Left ventricle myocardium inferior (tissue), 1 donor: ENCODE measurements around the gene COL4A6. TPM values are rescaled to one million over a fixed set of nuclear protein-coding genes. Genes with fewer than 3 reads are reported as not detected.

Experiments used
- DNase-seq: peaks from one replicate; pipeline ENCODE4 v3.0.0-alpha.2; 2020
- H3K27ac ChIP-seq: fragments of 200-600 bp; replicated peaks from 2 replicates; pipeline ENCODE4 v1.8.0; 2021
- H3K27me3 ChIP-seq: fragments of 200-600 bp; 2 replicates; pipeline ENCODE4 v1.8.0; 2021; ENCODE audit warnings: low read depth
- H3K36me3 ChIP-seq: fragments of 200-600 bp; 2 replicates; pipeline ENCODE4 v1.8.0; 2021
- H3K4me1 ChIP-seq: fragments of 200-600 bp; 2 replicates; pipeline ENCODE4 v1.8.0; 2021
- H3K4me3 ChIP-seq: fragments of 200-600 bp; 2 replicates; pipeline ENCODE4 v1.8.0; 2021; ENCODE audit warnings: mild to moderate bottlenecking, moderate library complexity
- H3K9me3 ChIP-seq: fragments of 200-600 bp; replicated peaks from 2 replicates; pipeline ENCODE4 v1.8.0; 2021
- CTCF ChIP-seq: fragments of 200-600 bp; IDR thresholded peaks from 2 replicates; pipeline ENCODE4 v1.8.0; 2021; ENCODE audit warnings: antibody characterized with exemption, mild to moderate bottlenecking, borderline replicate concordance
- intact Hi-C: fragments of 100-400 bp; cut with micrococcal nuclease; formaldehyde crosslinking; loops from one replicate; pipeline ENCODE4 v1.11.0; 2022
- total RNA-seq: library from RNA; stranded (reverse); fragmentation: NEBNext Ultra II Directional; extraction: Animal tissue kit (Norgen Biotek cat#: 25700); gene quantifications from one replicate; pipeline ENCODE4 v1.2.1, GENCODE V29; 2021
- donor health status: DM: no; HTN: yes; CAD: no; lungs with severe emphysema.

COL4A6 gene
- total RNA-seq, 1 donor from 2014 or later, result 9.8 TPM

GRCh38 chrX:108245462-108245861, 192.8 kb downstream of the COL4A6 start:
- Histone ChIP-seq H3K4me1 (no peaks in the 10 kb centered on the region), H3K4me3 (no peak overlapping the region), H3K36me3 (no peaks in the 10 kb centered on the region), H3K27ac (no peak overlapping the region), H3K9me3 (no peaks in the 10 kb centered on the region), H3K27me3 (no peaks in the 10 kb centered on the region)
- intact Hi-C loops, result no loop called here
- TF ChIP-seq CTCF, result no peak
- no peak for DNase-seq

GRCh38 chrX:108235986-108236385, 202.2 kb downstream of the COL4A6 start:
- H3K9me3 ChIP-seq, result no peaks in the 10 kb centered on the region
- no peak overlapping the region for H3K4me3 ChIP-seq
- intact Hi-C loops, result no loop called here
- H3K27me3 ChIP-seq, result no peaks in the 10 kb centered on the region
- no peak overlapping the region for H3K27ac ChIP-seq
- no peak for TF ChIP-seq CTCF
- DNase-seq, result no peak
- H3K36me3 ChIP-seq, result no peaks in the 10 kb centered on the region
- H3K4me1 ChIP-seq, result no peaks in the 10 kb centered on the region

- no peak for TF ChIP-seq CTCF
- no peak for DNase-seq
- H3K36me3 ChIP-seq, result no peaks in the 10 kb centered on the region
- intact Hi-C loops, result no loop called here
- H3K4me3 ChIP-seq, result no peak overlapping the region
- no peaks in the 10 kb centered on the region for H3K27me3 ChIP-seq
- no peaks in the 10 kb centered on the region for H3K9me3 ChIP-seq
- no peaks in the 10 kb centered on the region for H3K4me1 ChIP-seq
- H3K27ac ChIP-seq, result no peak overlapping the region
Measured at GRCh38 chrX:108230574-108230973, 207.6 kb downstream of the COL4A6 start.

- Histone ChIP-seq H3K36me3 (no peaks in the 10 kb centered on the region), H3K27ac (no peak overlapping the region), H3K9me3 (no peaks in the 10 kb centered on the region), H3K4me3 (no peak overlapping the region), H3K27me3 (no peaks in the 10 kb centered on the region), H3K4me1 (peaks cover 6% of the 10 kb centered on the region)
- peak; percentile 61 for TF ChIP-seq CTCF
- DNase-seq, result no peak
- intact Hi-C loops, result no loop called here
Measured at GRCh38 chrX:108224727-108225621, 213.2 kb downstream of the COL4A6 start.

- DNase-seq, result no peak
- Histone ChIP-seq H3K4me1 (peaks cover 6% of the 10 kb centered on the region), H3K27ac (no peak overlapping the region), H3K36me3 (no peaks in the 10 kb centered on the region), H3K9me3 (no peaks in the 10 kb centered on the region), H3K27me3 (no peaks in the 10 kb centered on the region), H3K4me3 (no peak overlapping the region)
- no peak for TF ChIP-seq CTCF
- intact Hi-C loops, result no loop called here
Measured at GRCh38 chrX:108224218-108224617, 214.0 kb downstream of the COL4A6 start.
